Measurements from ENCODE around the gene VPS33B. TPM values are rescaled to one million over a fixed set of nuclear protein-coding genes. Genes with fewer than 3 reads are reported as not detected.

The VPS33B gene
- total and polyA plus RNA-seq, 2 of the 8 experiments (the other 6 are each of a cell fraction or from before 2014, with no cell fraction given), result 11.8 to 17.3 TPM

GRCh38 chr15:90959894-90960293 lies 62.5 kb downstream of the VPS33B start (continued):
- no peak for TF ChIP-seq RBBP5 (IDR thresholded peaks at IDR 0.05; ENCODE audit: borderline replicate concordance, low read depth, low read length)
- no peak for TF ChIP-seq CTBP2 (IDR thresholded peaks at IDR 0.05; ENCODE audit: borderline replicate concordance, insufficient read depth, insufficient read length, low read length)
- TF ChIP-seq RNF2 (IDR thresholded peaks at IDR 0.05; ENCODE audit: borderline replicate concordance, low read depth, low read length, missing control alignments, poor library complexity, severe bottlenecking), result no peak
- no peak for TF ChIP-seq KDM1A (IDR thresholded peaks at IDR 0.05; ENCODE audit: borderline replicate concordance, low read length)
- no peak for TF ChIP-seq NRF1 (IDR thresholded peaks at IDR 0.05; ENCODE audit: low read depth, low read length)
- no peak for TF ChIP-seq CTCF (IDR thresholded peaks at IDR 0.05; ENCODE audit: control extremely low read depth in 1 of 3, insufficient read depth in 1 of 3, low read depth in 1 of 3, low read length in 3 of 3)

All from H1 (cell line).